HG03039 (cell line): ENCODE results near the gene CPPED1.

ENCODE experiments used
- ATAC-seq: cut with Tn5 transposase; IDR thresholded peaks from one replicate; pipeline ENCODE4 v1.9.1; 2021; ENCODE audit warnings: mild to moderate bottlenecking, moderate library complexity; ENCODE audit not compliant: unreplicated experiment

The CPPED1 gene

GRCh38 chr16:12685806-12686205, 117.9 kb downstream of the CPPED1 start:
- no peak for ATAC-seq

- ATAC-seq = no peak
Measured at GRCh38 chr16:12682432-12683165, 121.1 kb downstream of the CPPED1 start.

- ATAC-seq = no peak
Measured at GRCh38 chr16:12681653-12682052, 122.0 kb downstream of the CPPED1 start.

- ATAC-seq = no peak
Measured at GRCh38 chr16:12680531-12680930, 123.2 kb downstream of the CPPED1 start.

- no peak for ATAC-seq
Measured at GRCh38 chr16:12679660-12680272, 123.9 kb downstream of the CPPED1 start.

- ATAC-seq = no peak
Measured at GRCh38 chr16:12678983-12679382, 124.7 kb downstream of the CPPED1 start.

GRCh38 chr16:12677502-12677901, 126.2 kb downstream of the CPPED1 start:
- ATAC-seq = no peak

GRCh38 chr16:12675852-12676251, 127.8 kb downstream of the CPPED1 start:
- no peak for ATAC-seq

- no peak for ATAC-seq
Measured at GRCh38 chr16:12675046-12675445, 128.6 kb downstream of the CPPED1 start.

- ATAC-seq = no peak
Measured at GRCh38 chr16:12674524-12674923, 129.2 kb downstream of the CPPED1 start.

GRCh38 chr16:12674071-12674470, 129.6 kb downstream of the CPPED1 start:
- no peak for ATAC-seq

- ATAC-seq = no peak
Measured at GRCh38 chr16:12673466-12673865, 130.2 kb downstream of the CPPED1 start.

GRCh38 chr16:12672986-12673385, 130.7 kb downstream of the CPPED1 start:
- no peak for ATAC-seq

- no peak for ATAC-seq
Measured at GRCh38 chr16:12669908-12670307, 133.8 kb downstream of the CPPED1 start.

- no peak for ATAC-seq
Measured at GRCh38 chr16:12667909-12668308, 135.8 kb downstream of the CPPED1 start.

- no peak for ATAC-seq
Measured at GRCh38 chr16:12664164-12664733, 139.4 kb downstream of the CPPED1 start.

GRCh38 chr16:12661656-12662172, 142.0 kb downstream of the CPPED1 start:
- no peak for ATAC-seq

GRCh38 chr16:12659871-12660270, 143.8 kb downstream of the CPPED1 start:
- no peak for ATAC-seq

GRCh38 chr16:12658506-12658905, 145.2 kb downstream of the CPPED1 start:
- ATAC-seq = no peak

- no peak for ATAC-seq
Measured at GRCh38 chr16:12655537-12655936, 148.2 kb downstream of the CPPED1 start.

- no peak for ATAC-seq
Measured at GRCh38 chr16:12653820-12654392, 149.8 kb downstream of the CPPED1 start.

GRCh38 chr16:12652924-12653323, 150.8 kb downstream of the CPPED1 start:
- no peak for ATAC-seq
